HG02981 (cell line): ENCODE data around the gene GPR89B.
"Not testable (repeated sequence)": the region's sequence is repeated elsewhere in the genome, so short reads cannot be mapped to it uniquely, and the experiment has no call there.

Source experiments
- ATAC-seq: cut with Tn5 transposase; IDR thresholded peaks from one replicate; pipeline ENCODE4 v1.9.1; 2021; ENCODE audit warnings: mild to moderate bottlenecking, moderate library complexity; ENCODE audit not compliant: unreplicated experiment

Gene GPR89B

DNA sequence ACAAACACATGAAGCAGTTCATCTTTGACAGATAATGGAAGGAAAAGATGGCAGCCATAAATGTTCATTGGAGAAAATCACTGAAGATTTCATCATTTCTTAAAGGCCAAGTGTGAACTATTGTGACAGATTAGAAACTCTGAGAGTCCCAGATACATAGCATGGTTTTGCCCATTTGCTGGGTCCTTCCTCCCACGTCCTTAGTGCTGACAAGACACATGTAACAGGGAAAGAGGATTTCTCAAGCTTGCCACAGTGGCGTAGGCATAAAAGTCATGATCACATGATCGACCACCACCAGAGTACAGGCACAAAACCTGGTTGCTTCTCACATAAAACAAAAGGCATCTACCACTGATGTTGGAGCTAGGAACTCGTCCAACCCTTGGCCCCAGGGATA is 98.8 kb downstream of the GPR89B start:
- ATAC-seq = not testable (repeated sequence)

GRCh38 chr1:148032247-148032646 is 104.0 kb downstream of the GPR89B start:
- ATAC-seq = not testable (repeated sequence)

DNA sequence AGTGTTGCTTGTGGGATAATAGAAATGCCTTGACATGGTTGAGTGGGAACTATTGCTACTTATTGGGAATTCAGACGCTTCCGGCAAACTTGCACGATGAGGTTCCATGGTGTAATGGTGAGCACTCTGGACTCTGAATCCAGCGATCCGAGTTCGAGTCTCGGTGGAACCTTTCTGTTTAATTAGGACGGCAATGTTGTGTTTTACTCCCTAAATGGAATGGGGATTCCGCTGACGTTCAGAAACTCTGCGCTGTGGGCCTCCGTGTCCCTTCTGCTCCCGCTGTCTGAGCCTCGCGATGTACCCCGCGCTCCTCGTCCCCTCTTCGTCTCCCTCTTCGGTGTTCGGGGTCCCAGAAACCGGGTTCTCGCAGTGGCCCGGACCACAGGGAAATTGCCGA is 104.5 kb downstream of the GPR89B start:
- ATAC-seq = not testable (repeated sequence)

DNA sequence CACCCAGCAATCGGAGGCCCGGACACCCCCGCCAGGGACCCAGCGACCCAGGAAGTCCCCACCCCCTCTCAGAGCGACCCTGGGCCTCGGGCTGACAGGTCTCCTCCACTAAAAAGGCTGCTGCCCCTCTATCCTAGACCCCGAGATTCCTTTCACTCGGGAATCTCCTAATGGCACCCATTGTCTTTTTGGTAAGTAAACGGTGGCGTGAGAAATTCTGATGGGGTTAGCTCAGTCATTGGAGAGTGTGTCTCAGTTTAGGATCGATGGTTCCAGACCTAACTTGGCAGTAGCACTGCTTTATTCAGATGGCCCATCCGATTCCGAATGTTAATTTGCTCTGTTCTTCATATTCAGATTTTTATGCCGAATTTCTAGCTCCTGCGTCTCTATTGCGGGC is 104.9 kb downstream of the GPR89B start:
- not testable (repeated sequence) for ATAC-seq

- peak; percentile 15 for ATAC-seq
Observed at GRCh38 chr1:148037850-148038461, 109.7 kb downstream of the GPR89B start.

- peak; percentile 80 for ATAC-seq
Observed at GRCh38 chr1:148038462-148039333, 110.5 kb downstream of the GPR89B start.
